Superior temporal gyrus (tissue), 1 donor: ENCODE results near the gene ODF2.
"Not testable (repeated sequence)": the region's sequence is repeated elsewhere in the genome, so short reads cannot be mapped to it uniquely, and the experiment has no call there.

Experiments used
- DNase-seq: peaks from one replicate; pipeline ENCODE4 v3.0.0-alpha.2; 2016; ENCODE audit errors: extremely low spot score

Gene ODF2

GRCh38 chr9:128455849-128456612, at the start of gene ODF2:
ODF2 (plus strand) TSS chr9:128456006; CDS start chr9:128456092, 86 bp downstream.
- DNase-seq, result peak; percentile 97

- peak; percentile 37 for DNase-seq
Measured at GRCh38 chr9:128406848-128407391, 48.9 kb upstream of the ODF2 start.

DNA sequence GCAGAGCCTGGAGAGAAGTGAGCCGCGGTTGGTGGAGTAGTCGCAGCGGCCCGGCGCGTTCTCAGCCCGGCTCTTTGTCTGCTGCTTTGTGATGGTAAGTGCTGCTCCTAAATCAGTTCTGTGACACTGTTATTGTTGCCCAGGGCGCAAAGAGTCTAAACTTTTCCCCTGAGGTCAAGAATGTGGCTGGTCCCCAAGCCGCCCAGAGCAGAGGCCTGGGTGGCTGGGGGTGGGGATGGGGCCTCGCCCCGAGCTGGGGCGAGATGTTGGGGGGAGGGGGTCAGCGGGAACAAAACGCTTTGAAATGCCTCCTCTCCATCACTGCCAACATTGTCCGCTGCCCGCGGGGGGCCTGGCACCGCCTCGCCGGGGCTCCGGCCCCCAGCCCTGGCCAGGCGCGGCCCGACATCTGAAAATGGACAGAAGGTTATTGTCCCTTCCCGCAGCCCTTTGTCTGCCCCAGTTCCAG, 46.8 kb upstream of the ODF2 start:
- peak; percentile 91 for DNase-seq

GRCh38 chr9:128409450-128409849, 46.4 kb upstream of the ODF2 start:
- no peak for DNase-seq

GRCh38 chr9:128409978-128410377, 45.8 kb upstream of the ODF2 start:
- peak; percentile 81 for DNase-seq

DNA sequence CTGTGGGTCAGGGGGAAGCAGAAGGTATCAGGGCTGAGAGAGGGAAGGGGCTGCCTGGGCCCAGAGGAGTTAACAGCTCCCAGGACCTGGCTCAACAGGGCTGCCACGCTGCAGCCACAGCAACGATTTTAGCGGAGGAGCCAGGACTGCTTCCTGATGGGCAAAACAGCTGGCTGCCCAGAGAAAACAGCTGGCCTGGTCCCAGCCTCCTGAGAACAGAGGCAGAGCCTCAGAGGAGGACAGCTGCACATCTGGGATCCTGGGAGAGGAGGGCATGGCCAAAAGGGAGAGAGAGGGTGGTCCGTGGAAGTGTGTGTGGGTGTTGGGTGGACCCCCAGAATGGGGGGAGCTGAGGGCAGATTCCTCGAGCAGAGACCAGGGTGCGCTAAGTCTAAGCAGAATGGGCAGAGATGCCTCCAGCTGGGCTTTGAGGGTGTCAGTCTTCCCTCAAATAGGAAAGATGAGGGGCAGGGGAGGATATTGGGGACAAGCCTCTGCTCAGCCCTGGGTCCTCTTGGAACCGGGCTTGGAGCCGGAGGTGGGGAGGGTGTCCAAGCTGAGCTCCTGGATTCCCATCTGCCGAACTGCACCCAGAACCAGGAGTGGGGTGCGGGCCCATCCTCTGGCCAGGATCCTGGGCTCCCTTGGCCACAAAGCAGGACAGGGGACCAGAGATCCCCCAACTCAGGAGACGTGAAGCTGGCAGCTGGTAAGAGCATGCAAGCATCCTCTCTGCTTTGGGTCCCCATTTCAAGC, 44.3 kb upstream of the ODF2 start:
- peak; percentile 63 for DNase-seq

GRCh38 chr9:128412120-128412790, 43.6 kb upstream of the ODF2 start:
- peak; percentile 96 for DNase-seq

DNA sequence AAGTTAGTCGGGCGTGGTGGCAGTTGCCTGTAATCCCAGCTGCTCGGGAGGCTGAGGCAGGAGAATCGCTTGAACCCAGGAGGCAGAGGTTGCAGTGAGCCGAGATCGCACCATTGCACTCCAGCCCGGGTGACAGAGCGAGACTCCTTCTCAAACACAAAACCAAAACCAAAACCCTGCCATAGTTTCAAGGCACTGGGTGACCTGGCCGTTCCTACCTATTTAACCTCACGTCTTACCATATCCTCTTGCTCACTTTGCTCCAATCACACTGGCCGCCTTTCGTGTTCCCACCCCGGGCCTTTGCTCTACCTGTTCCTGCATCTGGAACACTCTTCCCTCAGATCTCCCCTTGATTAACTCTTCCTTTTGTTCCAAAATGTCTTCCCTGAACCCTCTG, 42.1 kb upstream of the ODF2 start:
- not testable (repeated sequence) for DNase-seq

DNA sequence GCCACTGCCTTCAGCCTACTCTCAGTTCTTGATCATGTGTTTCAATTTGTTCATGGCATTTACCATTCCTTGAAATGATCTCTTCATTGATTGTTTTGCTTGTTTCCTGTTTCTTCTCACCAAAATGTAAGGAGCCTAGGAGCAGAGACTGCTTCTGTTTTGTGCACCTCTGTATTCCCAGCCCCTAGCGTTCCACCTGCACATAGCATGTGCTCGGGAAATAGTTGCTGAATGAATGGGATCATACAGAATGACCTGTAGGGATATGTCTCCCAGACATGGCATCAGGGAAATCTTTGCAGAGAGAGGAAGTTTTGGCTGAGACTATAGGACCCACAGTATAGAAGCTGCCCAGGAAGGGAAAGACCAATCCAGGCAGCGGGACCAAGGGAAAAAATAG, 41.3 kb upstream of the ODF2 start:
- no peak for DNase-seq

GRCh38 chr9:128415281-128415680, 40.5 kb upstream of the ODF2 start:
- DNase-seq, result no peak

DNA sequence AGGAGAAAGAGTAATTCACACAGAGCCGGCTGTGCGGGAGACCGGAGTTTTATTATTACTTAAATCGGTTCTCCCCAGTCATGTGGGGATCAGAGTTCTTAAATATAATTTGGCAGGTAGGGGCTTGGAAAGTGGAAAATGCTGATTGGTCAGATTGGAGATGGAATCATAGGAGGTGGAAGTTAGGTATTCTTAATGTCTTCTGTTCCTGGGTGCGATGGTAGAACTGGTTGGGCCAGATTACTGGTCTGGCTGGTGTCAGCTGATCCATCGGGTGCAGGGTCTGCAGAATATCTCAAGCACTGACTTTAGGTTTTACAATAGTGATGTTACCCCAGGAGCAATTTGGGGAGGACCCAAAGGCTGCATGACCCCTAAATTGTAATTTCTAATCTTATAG, 39.8 kb upstream of the ODF2 start:
- DNase-seq, result peak; percentile 50

GRCh38 chr9:128416432-128417019, 39.3 kb upstream of the ODF2 start:
- DNase-seq, result no peak

DNA sequence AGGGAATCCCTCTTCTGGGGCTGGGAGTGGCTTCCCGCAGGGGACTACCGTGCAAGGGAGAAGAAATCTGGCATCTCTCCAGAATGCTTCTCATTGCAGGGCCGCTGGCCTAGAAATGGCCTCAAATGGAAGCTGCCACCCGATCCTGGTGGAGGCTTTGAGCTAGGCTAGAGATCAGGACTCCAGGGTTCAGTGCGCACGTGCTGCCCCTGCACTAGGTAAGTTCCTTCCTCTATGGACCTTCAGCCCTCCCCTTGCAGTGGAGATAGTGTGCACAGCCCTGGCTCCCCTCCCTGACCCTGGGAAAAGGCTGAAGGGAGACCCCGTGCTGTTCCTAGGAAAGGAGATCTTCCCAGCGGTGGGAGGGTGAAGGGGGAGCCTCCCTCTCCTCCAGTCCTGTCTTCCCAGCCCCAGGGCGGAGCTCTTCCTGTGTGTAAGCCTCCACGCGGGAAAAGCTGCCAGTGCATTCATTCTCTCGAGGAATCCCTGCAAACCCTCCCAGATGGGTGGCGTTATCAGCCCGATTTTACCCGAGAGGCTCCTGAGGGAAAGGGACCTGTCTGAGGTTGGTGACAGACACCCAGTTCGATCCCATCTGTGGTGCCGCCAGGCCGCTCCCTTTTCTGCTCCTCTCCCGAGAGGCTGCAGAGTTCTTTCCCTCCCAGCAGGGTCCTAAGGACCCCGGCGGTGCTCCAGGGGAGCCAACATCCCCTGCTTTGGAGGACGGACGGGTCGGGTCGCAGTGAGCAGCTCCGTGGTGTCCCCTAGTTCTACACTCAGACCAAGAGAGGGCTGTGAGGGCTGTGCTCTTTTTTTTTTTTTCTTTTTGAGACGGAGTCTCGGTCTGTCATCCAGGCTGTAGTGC, 36.5 kb upstream of the ODF2 start:
- peak; percentile 71 for DNase-seq

DNA sequence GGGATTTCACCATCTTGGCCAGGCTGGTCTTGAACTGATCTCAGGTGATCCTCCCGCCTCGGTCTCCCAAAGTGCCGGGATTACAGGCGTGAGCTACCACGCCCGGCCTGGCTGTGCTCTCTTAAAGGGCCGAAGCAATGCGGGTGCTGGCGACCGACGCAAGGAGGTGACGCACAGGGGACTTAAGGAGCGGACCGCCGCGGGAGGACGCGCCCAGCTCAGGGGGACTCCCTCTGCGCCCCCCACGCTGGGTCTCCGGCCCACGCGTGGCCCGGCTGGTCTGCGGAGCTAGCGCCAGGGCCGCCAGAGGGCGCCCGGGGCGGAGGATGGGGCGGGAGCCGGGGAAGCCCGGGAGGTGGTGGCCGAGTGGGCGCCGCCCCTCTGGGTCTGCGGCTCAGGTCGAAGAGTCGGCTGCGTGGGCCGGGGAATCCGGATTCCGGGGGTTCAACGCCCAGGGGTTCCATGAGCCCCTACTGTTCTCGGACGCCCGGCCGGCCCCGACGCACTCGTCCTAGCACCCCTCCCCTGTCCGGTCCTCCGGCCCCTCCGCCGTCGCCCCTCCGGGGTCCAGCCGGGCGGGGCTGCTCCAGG, 35.7 kb upstream of the ODF2 start:
- peak; percentile 75 for DNase-seq

DNA sequence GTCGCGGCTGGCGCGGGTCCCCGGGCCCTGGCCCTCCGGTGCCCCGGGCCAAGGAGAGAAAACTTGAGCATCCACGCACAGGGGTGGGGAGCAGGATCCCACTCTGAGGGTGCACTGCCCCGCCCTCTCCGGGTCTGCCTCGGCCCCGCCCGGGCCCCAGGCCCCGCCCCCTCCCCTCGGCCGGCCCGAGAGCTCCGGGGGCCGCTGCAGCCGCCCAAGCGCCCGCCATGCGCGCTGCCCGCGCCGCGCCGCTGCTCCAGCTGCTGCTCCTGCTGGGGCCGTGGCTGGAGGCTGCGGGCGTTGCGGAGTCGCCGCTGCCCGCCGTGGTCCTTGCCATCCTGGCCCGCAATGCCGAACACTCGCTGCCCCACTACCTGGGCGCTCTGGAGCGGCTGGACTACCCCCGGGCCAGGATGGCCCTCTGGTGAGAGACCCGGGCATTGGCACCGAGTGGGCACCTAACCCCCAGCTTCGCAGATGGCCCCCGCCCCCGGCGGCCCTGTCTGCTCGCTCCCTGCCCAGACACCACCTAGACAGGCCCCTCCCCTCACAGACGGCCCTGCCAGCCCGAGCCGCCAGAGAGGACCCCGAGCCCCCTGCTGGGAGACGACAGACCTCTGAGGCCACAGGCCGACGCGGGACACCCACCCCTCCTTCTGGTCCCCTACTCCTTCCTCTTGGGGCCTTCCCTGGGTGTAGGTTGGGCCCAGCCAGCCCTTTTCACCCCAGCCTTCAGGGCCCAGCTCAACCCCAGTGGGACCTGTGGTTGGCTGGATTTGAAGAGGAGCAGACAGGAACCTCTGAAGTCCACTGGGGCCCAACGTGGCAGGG, 34.9 kb upstream of the ODF2 start, which contains the start of gene CERCAM:
Gene CERCAM (plus strand): TSS at position 207 of the 831 bp plus-strand sequence. CDS start 21 bp downstream, at position 228.
- DNase-seq, result no peak

- DNase-seq, result no peak
Measured at GRCh38 chr9:128421482-128421996, 34.3 kb upstream of the ODF2 start.

GRCh38 chr9:128422022-128422782, 33.6 kb upstream of the ODF2 start:
- not testable (repeated sequence) for DNase-seq

GRCh38 chr9:128422783-128423150, 33.0 kb upstream of the ODF2 start:
- DNase-seq, result no peak
